Measurements from ENCODE around the gene TECPR1.
A peak's percentile ranks its signal among the peaks of the same experiment; 100 is the strongest.

DNA sequence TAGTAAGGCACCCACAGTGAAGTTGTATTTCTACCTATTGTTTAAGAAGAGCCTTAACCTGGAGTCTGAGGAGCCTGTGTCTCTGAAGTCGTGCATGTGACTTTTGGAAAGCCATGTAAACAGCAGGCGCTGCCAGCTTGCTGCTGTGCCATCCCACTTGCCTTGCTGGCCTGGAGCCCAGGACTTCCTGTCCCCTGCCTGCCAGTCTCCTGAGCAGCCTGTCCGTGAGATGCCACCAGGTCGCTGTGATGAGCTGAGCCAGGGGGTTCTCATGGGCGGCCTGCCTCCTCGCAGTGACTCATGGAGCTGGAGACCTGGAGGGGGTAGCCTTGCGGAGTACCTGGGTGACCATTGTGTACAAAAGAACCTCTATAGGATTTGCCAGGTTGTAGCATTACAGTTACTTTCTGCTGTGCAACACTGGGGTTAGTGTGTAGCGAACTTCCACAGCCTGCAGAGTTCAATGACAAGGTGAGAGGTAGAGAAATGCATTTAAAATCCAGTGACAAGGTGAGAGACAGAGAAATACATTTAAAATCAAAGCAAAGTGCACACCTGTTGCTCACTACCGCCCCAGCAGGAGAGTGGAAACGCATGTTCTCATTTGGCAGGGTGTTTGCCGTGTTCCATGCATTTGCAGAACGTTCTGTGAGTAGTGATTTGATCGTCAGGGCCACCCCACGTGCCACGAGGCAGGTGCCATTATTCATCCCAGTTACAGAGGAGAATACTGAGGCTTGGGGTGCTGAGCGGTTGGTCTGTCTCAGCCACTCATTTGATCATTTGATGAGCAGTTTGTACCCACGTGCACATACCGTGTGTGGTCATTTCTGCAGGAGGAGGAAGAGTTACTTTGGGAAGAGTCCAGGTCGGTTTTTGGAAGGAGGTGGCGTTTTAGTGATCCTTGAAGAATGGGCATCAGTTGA, 77.4 kb downstream of the TECPR1 start:
- TF ChIP-seq POLR2A (IDR thresholded peaks at IDR 0.05) = peak in 1 of 2 donors; percentile 25
- TF ChIP-seq CTCF (IDR thresholded peaks at IDR 0.05) = no peak
